GM18499 (cell line): Measurements from ENCODE around the gene TTLL10.
"Not testable (repeated sequence)": the region's sequence is repeated elsewhere in the genome, so short reads cannot be mapped to it uniquely, and the experiment has no call there.

Experiments used
- ATAC-seq: cut with Tn5 transposase; IDR thresholded peaks from one replicate; pipeline ENCODE4 v1.9.1; 2021; ENCODE audit warnings: moderate number of reproducible peaks; ENCODE audit not compliant: insufficient read depth, unreplicated experiment

Gene TTLL10

GRCh38 chr1:1141244-1141910, 32.3 kb upstream of the TTLL10 start:
- ATAC-seq = no peak

GRCh38 chr1:1141911-1142250, 31.8 kb upstream of the TTLL10 start:
- ATAC-seq = no peak

GRCh38 chr1:1142352-1142751, 31.3 kb upstream of the TTLL10 start:
- ATAC-seq = not testable (repeated sequence)

GRCh38 chr1:1142844-1143243, 30.8 kb upstream of the TTLL10 start:
- no peak for ATAC-seq

- no peak for ATAC-seq
Observed at GRCh38 chr1:1143636-1144035, 30.0 kb upstream of the TTLL10 start.

- ATAC-seq = no peak
Observed at GRCh38 chr1:1144122-1144842, 29.4 kb upstream of the TTLL10 start.

GRCh38 chr1:1144843-1145546, 28.7 kb upstream of the TTLL10 start:
- no peak for ATAC-seq

GRCh38 chr1:1145547-1145914, 28.1 kb upstream of the TTLL10 start:
- no peak for ATAC-seq

GRCh38 chr1:1146026-1146425, 27.7 kb upstream of the TTLL10 start:
- no peak for ATAC-seq

GRCh38 chr1:1146596-1146995, 27.1 kb upstream of the TTLL10 start:
- no peak for ATAC-seq

- no peak for ATAC-seq
Observed at GRCh38 chr1:1148061-1148460, 25.6 kb upstream of the TTLL10 start.

- no peak for ATAC-seq
Observed at GRCh38 chr1:1148569-1148968, 25.1 kb upstream of the TTLL10 start.

GRCh38 chr1:1149416-1149815, 24.3 kb upstream of the TTLL10 start:
- ATAC-seq = no peak

- ATAC-seq = no peak
Observed at GRCh38 chr1:1150100-1150499, 23.6 kb upstream of the TTLL10 start.

- ATAC-seq = no peak
Observed at GRCh38 chr1:1151306-1151705, 22.4 kb upstream of the TTLL10 start.

- ATAC-seq = not testable (repeated sequence)
Observed at GRCh38 chr1:1152431-1152830, 21.2 kb upstream of the TTLL10 start.

- ATAC-seq = not testable (repeated sequence)
Observed at GRCh38 chr1:1153215-1153614, 20.5 kb upstream of the TTLL10 start.

- ATAC-seq = no peak
Observed at GRCh38 chr1:1153874-1154273, 19.8 kb upstream of the TTLL10 start.

- ATAC-seq = no peak
Observed at GRCh38 chr1:1155258-1155657, 18.4 kb upstream of the TTLL10 start.

- ATAC-seq = no peak
Observed at GRCh38 chr1:1156140-1157032, 17.3 kb upstream of the TTLL10 start.

- no peak for ATAC-seq
Observed at GRCh38 chr1:1157033-1157365, 16.7 kb upstream of the TTLL10 start.
